SK-N-MC (cell line): Measurements from ENCODE around the gene SF3B6.
"Not testable (repeated sequence)": the region's sequence is repeated elsewhere in the genome, so short reads cannot be mapped to it uniquely, and the experiment has no call there.

Source experiments
- DNase-seq: peaks from one replicate; pipeline ENCODE4 v3.0.0-alpha.2; 2011; ENCODE audit warnings: low read depth, low spot score
- H3K27ac ChIP-seq: fragments of 200-600 bp; sonication (generic); 2 replicates; pipeline ENCODE4 v1.5.1; 2016; ENCODE audit warnings: mixed run types
- H3K36me3 ChIP-seq: fragments of 200-600 bp; sonication (generic); 2 replicates; pipeline ENCODE4 v1.6.1; 2017; ENCODE audit warnings: antibody characterized with exemption, low read length, mixed read lengths; ENCODE audit not compliant: insufficient read depth
- H3K4me3 ChIP-seq: fragments of 200-600 bp; sonication (generic); 2 replicates; pipeline ENCODE4 v1.5.1; 2016
- H3K9ac ChIP-seq: fragments of 200-600 bp; sonication (generic); 2 replicates; pipeline ENCODE4 v1.8.0; 2017; ENCODE audit warnings: mixed run types, mixed read lengths; ENCODE audit not compliant: insufficient read length
- H3K9me3 ChIP-seq: fragments of 200-600 bp; sonication (generic); 2 replicates; pipeline ENCODE4 v1.6.1; 2017; ENCODE audit warnings: low read depth, mild to moderate bottlenecking, antibody characterized with exemption, low read length, moderate library complexity, mixed read lengths
- EZH2 ChIP-seq: fragments of 200-600 bp; sonication (generic); IDR thresholded peaks from one replicate; pipeline ENCODE4 v1.6.1; 2017; ENCODE audit warnings: antibody characterized with exemption
- FOXP2 ChIP-seq: optimal IDR thresholded peaks from 2 replicates; pipeline ENCODE3; 2011; ENCODE audit warnings: mild to moderate bottlenecking, moderate library complexity; ENCODE audit not compliant: insufficient read depth; ENCODE audit errors: extremely low read length, control extremely low read depth
- POLR2AphosphoS5 ChIP-seq: IDR thresholded peaks from 2 replicates; pipeline ENCODE4 v1.6.1; 2012; ENCODE audit warnings: mild to moderate bottlenecking, low read depth, low read length, borderline replicate concordance

The SF3B6 gene

GRCh38 chr2:24102677-24103076, 26.6 kb upstream of the SF3B6 start:
- TF ChIP-seq POLR2AphosphoS5 = no peak
- TF ChIP-seq FOXP2 = no peak
- TF ChIP-seq EZH2 = no peak
- no peak overlapping the region for H3K27ac ChIP-seq
- no peak for DNase-seq
- no peak overlapping the region for H3K4me3 ChIP-seq
- no peak overlapping the region for H3K9ac ChIP-seq
- H3K36me3 ChIP-seq = no peaks in the 10 kb centered on the region
- no peaks in the 10 kb centered on the region for H3K9me3 ChIP-seq

GRCh38 chr2:24101992-24102391, 25.9 kb upstream of the SF3B6 start:
- Histone ChIP-seq H3K9me3 (no peaks in the 10 kb centered on the region), H3K36me3 (no peaks in the 10 kb centered on the region), H3K9ac (no peak overlapping the region), H3K4me3 (no peak overlapping the region), H3K27ac (no peak overlapping the region)
- DNase-seq = no peak
- TF ChIP-seq EZH2 = no peak
- no peak for TF ChIP-seq POLR2AphosphoS5
- TF ChIP-seq FOXP2 = no peak

GRCh38 chr2:24100732-24101131, 24.6 kb upstream of the SF3B6 start:
- H3K27ac ChIP-seq, H3K4me3 ChIP-seq, H3K9me3 ChIP-seq, DNase-seq, H3K9ac ChIP-seq, H3K36me3 ChIP-seq: not testable (repeated sequence)

GRCh38 chr2:24095171-24095677, 19.1 kb upstream of the SF3B6 start:
- not testable (repeated sequence) for H3K36me3 ChIP-seq, H3K27ac ChIP-seq, H3K9ac ChIP-seq, H3K4me3 ChIP-seq, DNase-seq, H3K9me3 ChIP-seq

- not testable (repeated sequence) for H3K4me3 ChIP-seq, H3K36me3 ChIP-seq, DNase-seq, H3K27ac ChIP-seq, H3K9me3 ChIP-seq, H3K9ac ChIP-seq
Observed at GRCh38 chr2:24093270-24093669, 17.1 kb upstream of the SF3B6 start.

GRCh38 chr2:24088821-24089359, 12.8 kb upstream of the SF3B6 start:
- no peak overlapping the region for H3K4me3 ChIP-seq
- DNase-seq = no peak
- H3K9me3 ChIP-seq = no peaks in the 10 kb centered on the region
- H3K9ac ChIP-seq = no peak overlapping the region
- TF ChIP-seq POLR2AphosphoS5 = no peak
- no peak for TF ChIP-seq FOXP2
- TF ChIP-seq EZH2 = no peak
- H3K27ac ChIP-seq = no peak overlapping the region
- H3K36me3 ChIP-seq = no peaks in the 10 kb centered on the region

GRCh38 chr2:24087032-24087431, 10.9 kb upstream of the SF3B6 start:
- Histone ChIP-seq H3K4me3 (no peak overlapping the region), H3K27ac (no peak overlapping the region), H3K36me3 (no peaks in the 10 kb centered on the region), H3K9me3 (no peaks in the 10 kb centered on the region), H3K9ac (no peak overlapping the region)
- no peak for DNase-seq
- no peak for TF ChIP-seq FOXP2
- no peak for TF ChIP-seq EZH2
- no peak for TF ChIP-seq POLR2AphosphoS5

GRCh38 chr2:24086241-24086640, 10.1 kb upstream of the SF3B6 start:
- Histone ChIP-seq H3K4me3 (no peak overlapping the region), H3K36me3 (no peaks in the 10 kb centered on the region), H3K27ac (no peak overlapping the region), H3K9me3 (no peaks in the 10 kb centered on the region), H3K9ac (no peak overlapping the region)
- TF ChIP-seq POLR2AphosphoS5 = no peak
- DNase-seq = no peak

- H3K36me3 ChIP-seq = no peaks in the 10 kb centered on the region
- no peaks in the 10 kb centered on the region for H3K9me3 ChIP-seq
- TF ChIP-seq POLR2AphosphoS5 (no peak), EZH2 (no peak), FOXP2 (no peak)
- peak overlapping the region; percentile 80 for H3K4me3 ChIP-seq
- peak overlapping the region; percentile 84 for H3K9ac ChIP-seq
- no peak for DNase-seq
- H3K27ac ChIP-seq = no peak overlapping the region
Observed at GRCh38 chr2:24085200-24085489, 9.0 kb upstream of the SF3B6 start.
